SK-N-DZ (cell line): ENCODE data around the gene UQCC2.

ENCODE experiments used
- DNase-seq: peaks from one replicate; pipeline ENCODE4 v3.0.0-alpha.2; 2015; ENCODE audit warnings: low spot score

UQCC2 gene

GRCh38 chr6:33677143-33677660, 34.3 kb downstream of the UQCC2 start:
- no peak for DNase-seq

- DNase-seq: no peak
Measured at GRCh38 chr6:33676416-33677142, 34.9 kb downstream of the UQCC2 start.

GRCh38 chr6:33675968-33676367, 35.5 kb downstream of the UQCC2 start:
- no peak for DNase-seq

- DNase-seq: no peak
Measured at GRCh38 chr6:33673851-33674250, 37.6 kb downstream of the UQCC2 start.

- peak; percentile 58 for DNase-seq
Measured at GRCh38 chr6:33672808-33673207, 38.7 kb downstream of the UQCC2 start.

- no peak for DNase-seq
Measured at GRCh38 chr6:33671744-33672072, 39.8 kb downstream of the UQCC2 start.

GRCh38 chr6:33670971-33671743, 40.3 kb downstream of the UQCC2 start:
- DNase-seq: no peak

- DNase-seq: no peak
Measured at GRCh38 chr6:33670086-33670660, 41.3 kb downstream of the UQCC2 start.

GRCh38 chr6:33668914-33669313, 42.6 kb downstream of the UQCC2 start:
- DNase-seq: no peak

GRCh38 chr6:33668328-33668727, 43.2 kb downstream of the UQCC2 start:
- DNase-seq: no peak

GRCh38 chr6:33667776-33668175, 43.7 kb downstream of the UQCC2 start:
- no peak for DNase-seq

GRCh38 chr6:33667072-33667471, 44.4 kb downstream of the UQCC2 start:
- no peak for DNase-seq

GRCh38 chr6:33665957-33666356, 45.5 kb downstream of the UQCC2 start:
- no peak for DNase-seq

GRCh38 chr6:33664506-33665057, 46.9 kb downstream of the UQCC2 start:
- DNase-seq: no peak

- DNase-seq: no peak
Measured at GRCh38 chr6:33663727-33664449, 47.6 kb downstream of the UQCC2 start.

- no peak for DNase-seq
Measured at GRCh38 chr6:33663028-33663427, 48.5 kb downstream of the UQCC2 start.

GRCh38 chr6:33662318-33662717, 49.2 kb downstream of the UQCC2 start:
- no peak for DNase-seq

- no peak for DNase-seq
Measured at GRCh38 chr6:33661106-33661838, 50.2 kb downstream of the UQCC2 start.

- DNase-seq: no peak
Measured at GRCh38 chr6:33659986-33660385, 51.5 kb downstream of the UQCC2 start.

- DNase-seq: no peak
Measured at GRCh38 chr6:33658982-33659689, 52.4 kb downstream of the UQCC2 start.
